Epithelial cell of esophagus (primary cell): Measurements from ENCODE around the gene GALNS.
A peak's percentile ranks its signal among the peaks of the same experiment; 100 is the strongest.

ENCODE experiments used
- DNase-seq: peaks from one replicate; pipeline ENCODE4 v3.0.0; 2010; ENCODE audit warnings: low read depth
- H3K4me3 ChIP-seq: 2 replicates; pipeline ENCODE4 v1.5.1; 2011; ENCODE audit warnings: mild to moderate bottlenecking, low read length, control low read depth
- TF ChIP-seq, protein P1 (sequence below): IDR thresholded peaks from 2 replicates; pipeline ENCODE4 v1.5.1; 2011; ENCODE audit warnings: low read depth, mild to moderate bottlenecking, low read length, control low read depth, inconsistent platforms; ENCODE audit not compliant: insufficient read depth; ENCODE audit errors: missing control alignments

Gene GALNS

GRCh38 chr16:88784074-88784855 lies 72.5 kb downstream of the GALNS start:
- DNase-seq, result peak; percentile 83
- peak overlapping the region; percentile 64 for H3K4me3 ChIP-seq
- TF ChIP-seq, protein P1, sequence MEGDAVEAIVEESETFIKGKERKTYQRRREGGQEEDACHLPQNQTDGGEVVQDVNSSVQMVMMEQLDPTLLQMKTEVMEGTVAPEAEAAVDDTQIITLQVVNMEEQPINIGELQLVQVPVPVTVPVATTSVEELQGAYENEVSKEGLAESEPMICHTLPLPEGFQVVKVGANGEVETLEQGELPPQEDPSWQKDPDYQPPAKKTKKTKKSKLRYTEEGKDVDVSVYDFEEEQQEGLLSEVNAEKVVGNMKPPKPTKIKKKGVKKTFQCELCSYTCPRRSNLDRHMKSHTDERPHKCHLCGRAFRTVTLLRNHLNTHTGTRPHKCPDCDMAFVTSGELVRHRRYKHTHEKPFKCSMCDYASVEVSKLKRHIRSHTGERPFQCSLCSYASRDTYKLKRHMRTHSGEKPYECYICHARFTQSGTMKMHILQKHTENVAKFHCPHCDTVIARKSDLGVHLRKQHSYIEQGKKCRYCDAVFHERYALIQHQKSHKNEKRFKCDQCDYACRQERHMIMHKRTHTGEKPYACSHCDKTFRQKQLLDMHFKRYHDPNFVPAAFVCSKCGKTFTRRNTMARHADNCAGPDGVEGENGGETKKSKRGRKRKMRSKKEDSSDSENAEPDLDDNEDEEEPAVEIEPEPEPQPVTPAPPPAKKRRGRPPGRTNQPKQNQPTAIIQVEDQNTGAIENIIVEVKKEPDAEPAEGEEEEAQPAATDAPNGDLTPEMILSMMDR, result peak; percentile 53

DNA sequence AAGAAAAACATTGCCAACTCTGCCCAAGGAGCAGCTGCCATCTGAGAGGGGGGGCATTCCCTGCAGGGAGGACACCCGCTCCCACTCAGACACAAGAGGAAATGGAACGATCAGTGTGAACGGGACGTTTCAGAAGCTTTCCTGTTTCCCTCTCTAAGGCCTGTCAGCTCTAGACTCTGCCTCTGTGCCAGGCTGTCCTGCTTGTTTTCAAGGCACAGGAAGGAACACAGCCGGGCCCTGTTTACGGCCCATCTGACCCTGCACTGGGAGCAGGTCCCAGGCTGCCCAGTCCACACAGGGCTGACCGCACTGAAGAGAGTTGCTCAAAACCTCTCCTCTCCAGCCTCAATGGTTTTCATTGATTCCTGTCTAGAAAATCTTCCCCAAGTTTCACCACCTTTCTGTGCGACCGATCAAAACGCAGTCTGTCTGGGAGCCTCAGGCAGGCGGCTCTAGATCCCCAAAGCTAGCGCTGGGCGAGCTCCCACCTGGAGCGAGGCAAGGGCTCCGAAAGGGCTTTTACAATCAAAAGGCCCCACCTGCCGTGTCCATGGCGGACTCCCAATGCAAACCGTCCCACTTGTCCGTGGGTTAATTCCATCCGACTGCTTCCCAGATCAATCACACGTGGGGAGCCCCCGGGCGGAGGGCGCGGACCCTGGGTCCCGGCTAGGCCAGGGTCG lies 73.2 kb downstream of the GALNS start:
- H3K4me3 ChIP-seq, result peak overlapping the region; percentile 64
- DNase-seq, result no peak
- TF ChIP-seq, protein P1, result no peak

DNA sequence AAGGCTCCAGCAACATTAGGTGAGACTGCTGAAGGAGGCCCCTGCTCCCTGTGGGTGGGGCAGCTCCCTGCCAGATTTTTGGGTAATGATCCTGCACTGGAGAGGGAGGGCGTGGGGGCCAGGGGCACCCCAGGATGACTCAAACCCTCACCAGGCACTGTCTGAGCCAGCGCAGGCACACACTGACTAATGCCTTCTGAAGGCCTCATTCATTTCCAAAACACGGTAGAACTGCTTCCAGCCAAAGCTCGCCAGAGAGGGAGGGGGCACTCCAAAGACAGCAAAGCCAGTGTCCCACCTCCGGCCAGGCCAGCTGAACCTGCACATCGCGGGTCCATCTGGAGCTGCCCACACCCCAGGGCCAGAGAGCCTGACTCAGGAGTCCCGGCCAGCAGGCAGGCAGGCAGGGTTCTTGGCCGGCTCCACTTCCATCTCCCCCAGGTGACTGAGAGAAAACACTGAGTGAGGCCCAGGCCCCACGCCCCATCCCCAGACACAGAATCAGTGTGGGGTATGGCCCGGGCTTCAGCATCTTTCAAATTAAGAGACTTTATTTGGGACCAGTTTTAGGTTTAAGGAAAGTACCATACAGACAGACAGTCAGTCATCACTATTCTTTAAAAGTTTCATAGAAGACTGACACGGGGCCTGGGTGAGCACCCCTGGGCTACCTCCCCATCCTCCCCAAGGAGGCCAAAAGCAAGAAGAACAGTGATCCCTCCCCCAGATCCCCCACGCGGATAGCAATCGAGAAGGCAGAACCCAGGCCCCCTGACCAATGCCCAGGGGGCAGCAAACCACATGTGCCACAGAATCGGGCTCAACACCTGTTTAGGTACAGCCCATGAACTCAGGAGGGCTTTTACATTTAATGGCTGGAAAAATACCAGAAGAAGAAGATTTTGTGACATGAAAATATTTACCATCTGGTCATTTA lies 74.0 kb downstream of the GALNS start:
- peak overlapping the region; percentile 64 for H3K4me3 ChIP-seq
- DNase-seq, result peak; percentile 94
- TF ChIP-seq, protein P1, result no peak

- TF ChIP-seq, protein P1, result no peak
- H3K4me3 ChIP-seq, result no peak overlapping the region
- DNase-seq, result no peak
Observed at GRCh38 chr16:88781140-88782077, 75.3 kb downstream of the GALNS start.

DNA sequence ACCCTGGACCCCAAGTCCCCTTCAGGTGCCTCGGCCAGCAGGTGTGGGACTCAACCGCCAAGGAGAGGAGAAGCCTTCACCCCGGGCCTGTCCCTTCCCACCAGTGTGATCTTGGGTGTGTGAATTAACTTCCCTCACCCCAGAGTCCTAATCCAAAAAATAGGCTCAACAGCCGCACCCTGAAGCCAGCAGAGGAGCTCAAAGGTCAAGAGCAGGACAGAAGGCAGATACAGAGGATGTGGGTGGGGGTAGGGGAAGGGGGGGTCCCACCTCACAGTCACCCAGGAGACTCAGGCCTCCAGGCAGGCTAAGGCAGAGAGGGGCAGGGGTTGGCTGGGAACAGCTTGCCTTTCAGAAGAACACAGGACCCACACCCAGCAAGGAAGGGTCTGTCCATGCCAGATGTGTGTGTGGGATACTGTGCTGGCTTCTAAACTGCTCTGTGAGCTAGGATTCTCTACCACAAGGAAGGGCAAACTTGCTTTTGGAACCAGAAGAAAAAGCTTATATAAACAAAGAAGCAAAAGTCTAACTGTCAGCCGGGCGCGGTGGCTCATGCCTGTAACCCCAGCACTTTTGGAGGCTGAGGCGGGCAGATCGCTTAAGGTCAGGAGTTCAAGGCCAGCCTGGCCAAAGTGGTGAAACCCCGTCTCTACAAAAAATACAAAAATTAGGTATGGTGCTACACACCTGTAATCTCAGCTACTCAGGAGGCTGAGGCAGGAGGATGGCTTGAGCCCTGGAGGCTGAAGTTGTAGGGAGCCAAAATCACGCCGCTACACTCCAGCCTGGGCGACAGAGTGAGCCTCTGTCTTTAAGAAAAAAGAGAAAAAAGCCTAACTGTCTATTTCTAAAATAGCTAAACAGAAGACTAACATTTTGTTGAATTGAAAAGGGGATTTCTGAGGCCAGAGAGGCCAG lies 76.3 kb downstream of the GALNS start:
- TF ChIP-seq, protein P1, result no peak
- H3K4me3 ChIP-seq, result no peak overlapping the region
- no peak for DNase-seq
